GM12875 (cell line): ENCODE measurements around the gene UBAP2.
"Not testable (repeated sequence)": the region's sequence is repeated elsewhere in the genome, so short reads cannot be mapped to it uniquely, and the experiment has no call there.

ENCODE experiments used
- H3K4me3 ChIP-seq: one replicate; pipeline ENCODE4 v1.5.1; 2011; ENCODE audit warnings: low read depth, low read length, control low read depth
- TF ChIP-seq, protein P1 (sequence below): IDR thresholded peaks from 2 replicates; pipeline ENCODE4 v1.5.1; 2011; ENCODE audit warnings: low read depth, mild to moderate bottlenecking, control low read depth, inconsistent platforms, low read length, moderate library complexity, borderline replicate concordance; ENCODE audit not compliant: insufficient read depth

The UBAP2 gene

DNA sequence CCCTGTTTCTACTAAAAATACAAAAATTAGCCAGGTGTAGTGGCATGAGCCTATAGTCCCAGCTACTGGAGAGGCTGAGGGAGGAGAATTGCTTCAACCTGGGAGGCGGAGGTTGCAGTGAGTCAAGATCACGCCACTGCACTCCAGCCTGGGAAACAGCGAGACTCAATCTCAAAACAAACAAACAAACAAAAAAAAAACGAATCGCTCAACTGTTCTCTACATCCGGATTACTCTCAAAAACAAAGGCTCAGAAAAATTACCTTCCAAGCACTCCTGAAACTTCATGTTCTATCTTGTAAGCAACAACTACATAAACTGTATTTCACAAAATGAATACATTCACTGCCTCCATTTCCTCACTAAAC is 14.0 kb downstream of the UBAP2 start:
- H3K4me3 ChIP-seq = no peak overlapping the region

GRCh38 chr9:34032631-34033030 is 16.1 kb downstream of the UBAP2 start:
- TF ChIP-seq, protein P1, sequence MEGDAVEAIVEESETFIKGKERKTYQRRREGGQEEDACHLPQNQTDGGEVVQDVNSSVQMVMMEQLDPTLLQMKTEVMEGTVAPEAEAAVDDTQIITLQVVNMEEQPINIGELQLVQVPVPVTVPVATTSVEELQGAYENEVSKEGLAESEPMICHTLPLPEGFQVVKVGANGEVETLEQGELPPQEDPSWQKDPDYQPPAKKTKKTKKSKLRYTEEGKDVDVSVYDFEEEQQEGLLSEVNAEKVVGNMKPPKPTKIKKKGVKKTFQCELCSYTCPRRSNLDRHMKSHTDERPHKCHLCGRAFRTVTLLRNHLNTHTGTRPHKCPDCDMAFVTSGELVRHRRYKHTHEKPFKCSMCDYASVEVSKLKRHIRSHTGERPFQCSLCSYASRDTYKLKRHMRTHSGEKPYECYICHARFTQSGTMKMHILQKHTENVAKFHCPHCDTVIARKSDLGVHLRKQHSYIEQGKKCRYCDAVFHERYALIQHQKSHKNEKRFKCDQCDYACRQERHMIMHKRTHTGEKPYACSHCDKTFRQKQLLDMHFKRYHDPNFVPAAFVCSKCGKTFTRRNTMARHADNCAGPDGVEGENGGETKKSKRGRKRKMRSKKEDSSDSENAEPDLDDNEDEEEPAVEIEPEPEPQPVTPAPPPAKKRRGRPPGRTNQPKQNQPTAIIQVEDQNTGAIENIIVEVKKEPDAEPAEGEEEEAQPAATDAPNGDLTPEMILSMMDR = no peak
- no peak overlapping the region for H3K4me3 ChIP-seq

More for the DNA sequence above, 14.0 kb downstream of the UBAP2 start:
- TF ChIP-seq, protein P1 = no peak

- H3K4me3 ChIP-seq = no peak overlapping the region
- TF ChIP-seq, protein P1 = no peak
Observed at GRCh38 chr9:34027845-34028574, 20.7 kb downstream of the UBAP2 start.

DNA sequence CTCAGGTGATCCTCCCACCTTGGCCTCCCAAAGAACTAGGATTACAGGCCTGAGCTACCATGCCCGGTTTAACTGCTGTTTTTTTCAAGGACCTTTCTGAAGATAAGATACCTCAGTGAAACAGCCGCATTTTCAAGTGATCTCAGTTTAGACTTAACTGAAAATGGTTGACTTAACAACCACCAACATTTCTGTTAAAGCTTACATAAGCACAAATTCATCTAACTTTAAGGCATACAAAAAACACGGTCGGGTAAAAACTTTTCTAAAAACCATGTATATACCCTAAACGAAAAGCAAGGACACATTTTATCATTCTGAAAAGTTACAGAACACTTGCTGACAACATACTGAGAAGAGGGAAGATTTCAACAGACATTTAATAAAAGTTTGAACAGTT is 22.9 kb downstream of the UBAP2 start:
- H3K4me3 ChIP-seq = no peak overlapping the region
- TF ChIP-seq, protein P1 = no peak

DNA sequence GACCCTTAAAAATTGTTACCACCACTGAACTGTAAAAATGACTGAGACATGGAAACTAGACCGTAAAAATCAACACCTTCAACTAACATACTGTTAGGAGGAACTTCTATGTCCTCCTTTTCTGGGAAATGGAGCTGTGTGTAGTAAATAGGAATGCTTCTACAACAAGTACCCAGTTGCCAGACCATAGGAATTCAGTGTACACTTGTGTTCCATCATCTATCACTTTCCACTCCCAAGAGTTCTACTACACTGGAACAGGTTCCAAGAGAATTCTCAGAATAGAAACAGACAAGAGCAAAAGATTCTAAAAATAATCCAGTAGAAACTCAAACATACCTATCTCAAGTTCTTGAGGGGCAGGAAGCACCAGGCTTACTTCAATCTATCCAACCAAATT is 23.6 kb downstream of the UBAP2 start:
- no peak overlapping the region for H3K4me3 ChIP-seq
- TF ChIP-seq, protein P1 = no peak

DNA sequence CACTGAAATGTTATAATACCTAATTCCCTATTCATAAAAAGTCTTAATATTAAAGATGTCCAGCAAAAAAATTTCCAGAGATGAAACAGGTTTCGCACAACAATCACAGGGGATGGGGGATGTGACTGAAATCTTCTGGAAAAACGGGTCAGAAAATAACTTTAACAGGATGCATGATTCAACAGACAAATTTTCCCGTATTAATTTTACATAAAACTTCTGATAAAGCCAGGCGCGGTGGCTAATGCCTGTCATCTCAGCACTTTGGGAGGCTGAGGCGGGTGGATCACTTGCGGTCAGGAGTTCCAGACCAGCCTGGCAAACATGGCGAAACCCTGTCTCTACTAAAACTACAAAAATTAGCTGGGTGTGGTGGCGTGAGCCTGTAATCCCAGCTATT is 24.2 kb downstream of the UBAP2 start:
- H3K4me3 ChIP-seq = not testable (repeated sequence)

DNA sequence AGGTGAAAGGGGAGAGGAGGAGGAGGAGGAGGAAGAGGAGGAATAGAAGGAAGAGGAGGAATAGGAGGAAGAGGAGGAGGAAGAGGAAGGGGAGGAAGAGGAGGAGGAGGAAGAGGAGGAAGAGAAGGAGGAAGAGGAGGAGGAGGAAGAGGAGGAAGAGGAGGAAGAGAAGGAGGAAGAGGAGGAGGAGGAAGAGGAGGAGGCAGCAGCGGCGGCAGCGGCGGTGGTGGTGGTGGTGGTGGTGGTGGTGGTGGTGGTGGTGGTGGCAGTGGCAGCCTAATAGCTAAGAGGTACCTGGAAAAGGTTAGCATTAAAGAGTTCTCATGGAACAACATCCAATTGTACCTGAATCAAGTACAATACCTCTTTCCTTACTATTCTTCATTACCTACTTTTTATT is 32.5 kb downstream of the UBAP2 start:
- H3K4me3 ChIP-seq = no peak overlapping the region
- TF ChIP-seq, protein P1 = no peak
